Hematopoietic multipotent progenitor cell treated with erythropoietin and hydrocortisone succinate and interleukin-3 and kit ligand, for 17 days (in vitro differentiated cells): ENCODE results near the gene POU3F1.

Experiments
- DNase-seq: peaks from one replicate; pipeline ENCODE4 v3.0.0-alpha.2; 2015; ENCODE audit warnings: low spot score

The POU3F1 gene

GRCh38 chr1:38046333-38046883 is at the start of gene POU3F1:
Gene POU3F1, minus strand, starts transcription at chr1:38046793. Its CDS starts 50 bp downstream, at chr1:38046743.
- DNase-seq = no peak

DNA sequence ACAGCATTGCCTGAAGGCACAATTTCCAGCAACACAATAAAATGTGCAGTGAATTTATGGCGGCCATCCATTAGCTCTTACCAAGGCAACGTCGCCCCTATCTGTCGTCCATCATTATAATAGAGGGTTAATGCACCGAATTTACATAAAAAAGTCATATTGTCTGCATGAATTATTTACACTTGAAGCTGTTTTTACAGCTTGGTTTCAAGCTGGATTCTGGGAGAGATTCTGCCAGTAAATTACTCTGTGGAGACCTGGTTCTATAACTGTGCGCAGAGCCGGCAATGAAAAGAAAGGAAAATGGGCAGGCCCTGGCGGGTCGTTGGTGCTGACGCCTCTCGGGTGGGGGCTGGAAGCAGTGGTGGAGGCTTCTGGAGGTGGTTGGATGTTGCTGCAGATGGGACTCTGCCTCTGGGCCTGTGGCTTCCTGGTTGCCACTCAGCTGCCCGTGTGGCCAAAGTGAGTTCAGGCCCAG is 48.9 kb upstream of the POU3F1 start:
- DNase-seq = no peak

- DNase-seq = no peak
Observed at GRCh38 chr1:38094711-38095290, 48.2 kb upstream of the POU3F1 start.

DNA sequence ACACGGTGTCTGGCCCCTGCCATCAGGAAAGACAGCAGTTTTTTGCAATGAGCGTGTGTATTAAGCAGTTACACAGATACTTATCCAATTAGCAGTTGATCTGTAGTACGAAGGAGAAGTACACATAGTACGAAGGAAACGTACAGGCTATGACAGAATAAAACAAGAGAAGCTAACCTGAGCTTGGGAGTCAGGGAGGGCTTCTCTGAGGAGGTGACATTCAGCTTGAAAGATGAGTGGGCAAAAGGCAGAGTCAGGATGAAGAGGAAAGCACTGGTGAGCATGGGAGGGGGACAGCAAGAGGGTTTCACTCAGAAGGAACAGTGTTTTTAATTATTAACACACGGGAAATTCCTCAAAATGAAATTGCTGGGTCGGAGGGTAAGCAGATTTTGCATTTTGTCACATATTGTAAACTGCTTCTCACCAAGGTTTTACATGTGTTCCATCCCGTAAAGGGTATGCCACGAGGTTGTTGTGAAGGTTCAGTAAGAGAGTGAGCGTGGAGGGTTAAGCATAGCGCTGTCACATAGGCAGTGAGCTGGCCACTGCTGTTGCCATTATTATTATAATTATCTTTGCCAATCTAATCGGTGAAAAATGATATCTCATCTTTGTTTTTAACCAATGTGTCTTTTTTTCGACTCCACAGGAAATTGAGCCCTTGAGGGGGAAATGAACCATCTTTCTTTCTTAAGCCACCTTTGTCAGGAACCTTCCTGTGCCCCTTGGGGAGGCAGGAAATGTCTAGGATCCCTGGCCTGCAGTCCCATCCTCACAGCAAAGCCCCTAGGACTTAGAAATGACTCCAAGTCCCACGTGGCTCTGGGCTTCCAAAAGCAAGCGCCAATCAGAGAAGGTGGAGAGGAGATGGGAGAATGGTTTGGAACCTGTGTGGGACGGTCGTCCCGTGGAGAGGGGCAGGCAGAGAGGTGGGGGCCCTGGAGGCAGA is 47.3 kb upstream of the POU3F1 start:
- no peak for DNase-seq

GRCh38 chr1:38092256-38092655 is 45.7 kb upstream of the POU3F1 start:
- DNase-seq = no peak

- no peak for DNase-seq
Observed at GRCh38 chr1:38090796-38091195, 44.2 kb upstream of the POU3F1 start.

DNA sequence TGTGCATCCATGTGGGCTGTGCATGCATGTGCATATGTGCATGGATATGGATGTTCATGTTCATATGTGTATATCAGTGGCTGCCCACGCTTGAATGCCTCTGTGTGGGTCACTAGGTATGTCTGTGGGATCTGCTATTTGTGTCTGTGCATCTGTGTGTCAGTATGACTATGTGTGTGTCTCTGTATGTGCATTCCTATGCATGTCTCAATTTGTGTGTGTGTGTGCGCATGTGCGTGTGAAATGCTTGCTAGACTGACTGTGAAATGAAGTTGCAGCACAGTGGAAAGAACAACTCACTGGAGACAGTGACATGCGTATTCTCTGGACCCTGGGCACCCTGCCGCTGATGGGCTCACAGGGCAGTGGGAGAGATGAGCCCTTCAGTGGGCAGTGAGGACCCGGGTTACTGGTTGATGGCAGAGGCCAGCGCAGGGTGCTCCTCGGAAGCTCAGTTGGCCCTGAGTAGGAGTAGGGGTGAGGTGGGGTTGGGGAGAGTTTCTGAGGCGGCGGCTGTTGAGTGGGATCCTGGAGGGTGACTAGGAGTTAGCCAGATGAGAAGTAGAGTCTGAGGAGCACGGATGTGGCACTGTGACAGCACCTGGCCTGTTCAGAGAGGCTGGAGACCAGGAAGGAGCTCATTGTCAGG is 43.2 kb upstream of the POU3F1 start:
- DNase-seq = no peak

GRCh38 chr1:38088791-38089190 is 42.2 kb upstream of the POU3F1 start:
- no peak for DNase-seq

DNA sequence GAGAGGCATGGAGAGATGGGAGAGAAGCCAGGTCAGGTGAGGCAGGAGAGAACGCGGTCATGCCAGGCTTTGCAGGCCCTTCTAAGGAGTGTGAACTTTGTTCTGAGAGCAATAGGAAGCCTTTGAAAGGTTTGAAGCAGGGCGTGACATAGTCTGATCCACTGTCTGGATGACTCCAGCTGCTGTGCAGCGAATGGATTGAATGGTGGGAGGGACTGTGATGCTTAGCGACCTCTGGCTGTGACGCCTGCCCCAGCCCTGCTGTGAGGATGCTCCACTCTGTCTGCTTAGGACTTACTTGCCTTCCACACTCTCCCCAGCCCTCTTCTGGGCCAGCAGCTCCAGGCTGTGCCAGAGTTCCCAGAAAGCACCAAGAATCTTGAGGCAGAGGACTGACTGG is 41.8 kb upstream of the POU3F1 start:
- no peak for DNase-seq

- no peak for DNase-seq
Observed at GRCh38 chr1:38087676-38088075, 41.1 kb upstream of the POU3F1 start.

DNA sequence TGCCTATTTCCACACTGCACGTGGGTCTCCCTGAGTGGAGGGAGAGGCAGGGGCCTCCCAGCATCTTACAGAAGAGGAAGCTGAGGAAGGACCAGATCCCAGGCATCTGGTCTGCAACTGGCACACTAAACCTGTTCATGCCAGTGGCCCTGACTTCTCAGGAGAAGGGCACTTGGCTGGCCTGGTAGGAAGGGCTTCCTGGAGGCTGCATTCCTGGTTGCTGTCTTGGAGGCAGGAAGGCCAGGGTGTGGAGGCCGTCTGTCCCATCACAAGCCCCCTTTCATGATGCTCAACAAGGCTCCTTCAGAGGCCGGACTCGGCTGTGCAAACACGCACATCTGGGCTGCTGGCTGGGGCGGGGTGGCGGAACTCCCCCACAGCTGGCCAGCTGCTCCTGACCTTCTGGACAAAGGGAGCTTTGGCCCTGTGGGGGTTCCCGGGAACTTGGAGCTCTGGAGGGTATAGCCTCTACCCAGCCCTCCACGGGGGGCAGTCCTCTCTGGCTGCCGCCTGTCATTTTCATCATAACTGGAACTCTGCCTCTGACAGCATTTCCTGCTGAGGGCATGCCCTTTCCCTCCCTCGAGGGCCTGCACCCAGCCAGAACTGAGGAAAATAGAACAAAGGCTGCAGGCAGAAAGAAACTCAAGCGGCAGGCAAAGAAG is 39.2 kb upstream of the POU3F1 start:
- no peak for DNase-seq

- DNase-seq = no peak
Observed at GRCh38 chr1:38084700-38085099, 38.1 kb upstream of the POU3F1 start.

GRCh38 chr1:38084113-38084512 is 37.5 kb upstream of the POU3F1 start:
- no peak for DNase-seq

GRCh38 chr1:38083541-38083940 is 36.9 kb upstream of the POU3F1 start:
- DNase-seq = no peak

- no peak for DNase-seq
Observed at GRCh38 chr1:38082769-38083263, 36.2 kb upstream of the POU3F1 start.

DNA sequence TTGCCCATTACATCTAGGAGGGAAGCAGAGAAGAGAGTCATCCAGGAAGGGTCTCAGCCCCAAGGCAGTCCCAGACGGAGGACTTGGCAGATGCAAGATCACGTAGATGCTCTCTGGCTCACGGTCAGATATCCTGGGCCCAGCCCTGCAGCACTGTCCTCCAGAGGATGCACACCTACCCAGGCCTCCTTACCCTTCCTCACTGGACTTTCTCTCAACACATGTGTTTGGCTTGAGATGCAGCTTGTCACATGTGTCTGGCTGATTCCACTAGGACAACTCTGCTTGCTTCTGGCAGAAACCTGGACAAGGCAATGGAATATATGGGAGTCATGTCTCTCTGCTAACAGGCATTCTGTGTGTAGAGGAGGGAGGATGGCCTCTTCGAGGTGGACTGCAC is 32.4 kb upstream of the POU3F1 start:
- no peak for DNase-seq

DNA sequence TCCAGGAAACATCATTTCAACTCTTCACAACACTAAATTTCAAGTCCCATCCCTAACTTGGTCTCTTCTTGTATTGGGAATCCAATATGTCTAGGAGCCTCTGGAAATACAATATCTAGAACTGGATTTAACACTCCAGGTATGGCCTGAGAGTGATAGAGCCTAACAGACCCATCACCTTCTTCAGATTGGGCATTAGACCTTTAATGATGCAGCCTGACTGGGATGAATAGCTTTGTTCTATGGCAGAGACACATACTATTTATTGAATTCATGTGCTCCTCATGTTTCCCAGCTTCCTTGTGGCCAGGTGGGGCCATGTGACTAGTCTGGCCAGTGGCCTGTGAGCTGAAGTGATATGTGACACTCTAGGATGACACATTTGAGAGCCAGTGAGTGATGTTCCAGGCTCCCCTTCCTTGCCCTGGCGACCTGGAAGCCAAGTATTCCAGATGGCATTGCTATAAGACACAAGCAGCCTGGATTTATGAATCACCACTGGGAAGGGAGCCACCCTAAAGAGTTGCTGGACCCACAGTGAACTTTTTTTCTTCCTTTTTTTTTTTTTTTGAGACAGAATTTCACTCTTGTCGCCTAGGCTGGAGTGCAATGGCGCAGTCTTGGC is 31.0 kb upstream of the POU3F1 start:
- DNase-seq = no peak

DNA sequence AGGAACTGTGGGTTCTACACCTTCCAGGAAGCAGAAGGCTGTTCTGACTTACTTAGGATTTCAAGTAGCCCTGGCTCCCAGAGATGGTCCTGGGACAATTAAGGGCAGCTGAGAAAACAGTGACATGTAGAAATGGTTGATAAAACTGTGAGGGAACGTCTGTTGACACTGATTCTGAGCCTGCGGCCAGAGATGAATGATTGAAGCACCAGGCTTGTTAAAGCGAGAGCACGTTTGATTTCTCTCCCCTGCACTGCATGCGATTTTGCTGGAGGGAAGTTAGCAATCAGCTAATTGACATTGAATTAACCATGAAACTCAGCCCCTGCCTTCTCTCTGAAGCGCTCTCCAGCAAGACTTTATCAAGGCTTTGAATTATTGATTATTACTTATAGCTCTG is 29.9 kb upstream of the POU3F1 start:
- no peak for DNase-seq

- DNase-seq = no peak
Observed at GRCh38 chr1:38076038-38076437, 29.4 kb upstream of the POU3F1 start.

DNA sequence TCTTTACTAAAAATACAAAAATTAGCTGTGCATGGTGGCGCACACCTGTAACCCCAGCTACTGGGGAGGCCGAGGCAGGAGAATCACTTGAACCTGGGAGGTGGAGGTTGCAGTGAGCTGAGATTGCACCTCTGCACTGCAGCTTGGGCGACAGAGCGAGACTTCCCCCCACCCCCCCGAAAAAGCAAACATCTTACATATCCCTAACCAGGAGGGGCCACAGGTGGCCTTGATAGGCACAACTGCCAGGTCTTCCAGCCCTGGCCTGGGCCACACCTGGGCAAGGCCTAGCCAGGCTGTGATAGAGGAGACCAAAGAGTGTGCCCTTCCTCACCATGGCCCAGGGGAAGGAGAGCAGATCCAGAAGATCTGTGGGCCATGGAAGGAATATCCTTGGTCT is 28.6 kb upstream of the POU3F1 start:
- DNase-seq = no peak

GRCh38 chr1:38074302-38074677 is 27.7 kb upstream of the POU3F1 start:
- DNase-seq = no peak
